Transverse colon (tissue), 4 donors: Measurements from ENCODE around the gene PROX1. TPM values are rescaled to one million over a fixed set of nuclear protein-coding genes. Genes with fewer than 3 reads are reported as not detected.

Experiments
- DNase-seq: peaks from one replicate; pipeline ENCODE4 v3.0.0-alpha.2; 2019
- H3K27ac ChIP-seq, 4 donors: fragments of 200-600 bp; sonication (generic); 2 replicates each; pipeline ENCODE4 v1.5.1; 2016 to 2018; ENCODE audit warnings: inconsistent platforms in 4 of 4
- H3K27me3 ChIP-seq: fragments of 200-600 bp; sonication (generic); 2 replicates; pipeline ENCODE4 v1.5.1; 2017; ENCODE audit warnings: inconsistent platforms
- H3K36me3 ChIP-seq, 4 donors: fragments of 200-600 bp; sonication (generic); 2 replicates each; pipeline ENCODE4 v1.5.1; 2017 to 2019; ENCODE audit warnings: inconsistent platforms in 4 of 4
- H3K4me1 ChIP-seq, 4 donors: fragments of 200-600 bp; sonication (generic); 2 replicates each; pipeline ENCODE4 v1.5.1; 2017 to 2020; ENCODE audit warnings: inconsistent platforms in 4 of 4
- H3K4me3 ChIP-seq, 4 donors: fragments of 200-600 bp; sonication (generic); 1 replicate in 1 of 4; 2 replicates in 3 of 4; pipeline versions ENCODE4 v1.5.1 to v1.6.1; 2017 to 2019; ENCODE audit warnings: inconsistent platforms in 4 of 4
- H3K9me3 ChIP-seq, 2 donors: fragments of 200-600 bp; sonication (generic); 2 replicates each; pipeline ENCODE4 v1.5.1; 2017 to 2019; ENCODE audit warnings: inconsistent platforms in 2 of 2
- EP300 ChIP-seq: sonication (generic); formaldehyde crosslinking; IDR thresholded peaks from one replicate; pipeline ENCODE4 v1.6.1; 2017; ENCODE audit warnings: antibody characterized with exemption, low read depth
- POLR2A ChIP-seq: fragments of 450-650 bp; IDR thresholded peaks from one replicate; pipeline ENCODE4 v1.6.1; 2016; ENCODE audit warnings: antibody characterized with exemption, mild to moderate bottlenecking, moderate library complexity
- POLR2AphosphoS5 ChIP-seq, 3 donors: sonication (generic); formaldehyde crosslinking; IDR thresholded peaks; one replicate each; pipeline ENCODE4 v1.6.1; 2016; ENCODE audit warnings: antibody characterized with exemption in 3 of 3
- WGBS, 2 donors: methylation state at CpG; one replicate each; pipeline ENCODE4 v1.1.5; 2018; ENCODE audit warnings: low coverage in 1 of 2; 5-methylcytosine and 5-hydroxymethylcytosine counted together
- in situ Hi-C, 4 donors: fragments of 200-750 bp; cut with MboI; loops; one replicate each; pipeline versions ENCODE4 v1.15.0 to v1.15.1; 2017; ENCODE audit warnings: low sequenced_read_pairs in 3 of 4, low pct_ligation_motif_present in 1 of 4, low pct_unique_long_range_greater_than_20kb in 1 of 4
- intact Hi-C: fragments of 100-400 bp; cut with DNase I; formaldehyde crosslinking; loops from one replicate; pipeline ENCODE4 v1.15.1; 2023; ENCODE audit warnings: low total_unique reads
- total RNA-seq, 4 donors: library from RNA; depleted of rRNA; stranded (reverse); fragments of >200 nt; gene quantifications; one replicate each; pipeline ENCODE4 v1.1.0, GENCODE V29; 2016
- TF ChIP-seq, protein P1 (sequence below), 5 experiments: fragments of 200-600 bp in 3 of 5; fragments of 450-650 bp in 2 of 5; sonication (generic) in 3 of 5; IDR thresholded peaks; 1 replicate in 2 of 5; 2 replicates in 3 of 5; pipeline ENCODE4 v1.5.1; 2016 to 2017; ENCODE audit warnings: antibody characterized with exemption in 5 of 5, inconsistent platforms in 3 of 5, mild to moderate bottlenecking in 2 of 5, moderate library complexity in 1 of 5

The PROX1 gene
- total RNA-seq, 4 donors from 2014 or later = 3.4 to 16.1 (median 8.0) TPM

DNA sequence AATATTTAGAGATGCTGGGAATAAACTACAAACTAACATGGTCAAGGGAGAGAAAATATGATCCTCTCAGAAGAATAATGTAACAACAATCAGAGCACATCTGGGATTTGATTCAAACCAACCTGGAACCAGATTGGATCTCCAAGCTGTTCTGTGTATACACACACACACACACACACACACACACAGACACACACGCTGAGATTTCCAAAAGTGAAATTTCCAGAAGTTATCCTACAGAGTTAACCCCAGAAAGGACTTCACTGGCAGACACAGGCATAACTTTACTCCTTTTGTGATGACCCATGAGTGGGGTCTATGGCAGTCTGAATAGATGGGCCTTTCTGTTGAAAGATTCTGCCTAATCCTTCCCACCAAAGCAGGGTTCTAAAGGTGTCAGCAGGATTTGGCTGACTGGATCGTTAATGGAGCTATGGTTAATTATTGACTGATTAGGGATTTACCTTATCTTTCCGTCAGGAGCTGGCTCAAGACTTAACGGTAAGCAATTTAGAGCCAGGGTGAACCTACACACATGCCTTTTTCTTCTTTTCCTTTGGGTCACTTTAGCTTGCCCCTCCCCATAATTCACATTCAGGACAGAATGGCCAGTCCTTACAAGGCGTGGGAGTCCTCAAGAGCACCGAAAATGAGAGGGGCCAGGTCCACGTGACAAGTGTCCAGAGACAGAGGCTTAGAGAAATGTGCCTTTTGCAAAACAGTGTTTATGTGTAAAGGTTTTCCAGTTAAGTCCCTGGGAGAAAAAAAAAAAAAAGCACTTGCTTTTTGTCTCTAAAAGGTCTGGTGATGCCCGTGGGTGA is 10.9 kb upstream of the PROX1 start:
- no peak for DNase-seq
- H3K27me3 ChIP-seq = peaks cover 48% of the 10 kb centered on the region

DNA sequence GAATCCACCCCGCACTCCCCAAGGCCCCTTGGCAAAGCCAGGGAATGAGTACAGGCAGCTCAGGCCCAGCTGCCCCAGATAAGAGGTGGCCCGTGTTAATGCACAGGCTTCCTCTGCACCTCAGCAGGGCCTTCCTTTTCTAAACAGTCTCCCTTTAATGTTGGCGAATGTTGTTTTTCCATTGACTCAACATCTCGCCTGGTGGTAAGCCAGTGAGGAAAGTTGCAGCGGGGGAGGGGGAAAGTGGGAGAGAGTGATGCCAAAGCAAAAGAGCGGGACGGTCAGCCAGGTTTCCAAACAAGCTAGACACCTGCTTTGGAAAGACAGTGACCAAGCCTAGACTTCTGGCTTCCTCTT is 10.3 kb upstream of the PROX1 start:
- H3K9me3 ChIP-seq = no peaks in the 10 kb centered on the region
- 58% methylated on average over 7 of the region's 7 CpGs; no CpG with 5 or more reads in 1 of the 2 donors for WGBS, 2 donors
- no peak overlapping the region for H3K27ac ChIP-seq
- no peak for DNase-seq
- in situ Hi-C loops = no loop called here
- peaks cover under 1 to 2% (median under 1%) of the 10 kb centered on the region in 4 donors for H3K4me1 ChIP-seq
- H3K27me3 ChIP-seq = peaks cover 54% of the 10 kb centered on the region
- TF ChIP-seq POLR2AphosphoS5 (IDR thresholded peaks at IDR 0.05) (no peak), POLR2A (no peak), EP300 (no peak)
- TF ChIP-seq, protein P1, sequence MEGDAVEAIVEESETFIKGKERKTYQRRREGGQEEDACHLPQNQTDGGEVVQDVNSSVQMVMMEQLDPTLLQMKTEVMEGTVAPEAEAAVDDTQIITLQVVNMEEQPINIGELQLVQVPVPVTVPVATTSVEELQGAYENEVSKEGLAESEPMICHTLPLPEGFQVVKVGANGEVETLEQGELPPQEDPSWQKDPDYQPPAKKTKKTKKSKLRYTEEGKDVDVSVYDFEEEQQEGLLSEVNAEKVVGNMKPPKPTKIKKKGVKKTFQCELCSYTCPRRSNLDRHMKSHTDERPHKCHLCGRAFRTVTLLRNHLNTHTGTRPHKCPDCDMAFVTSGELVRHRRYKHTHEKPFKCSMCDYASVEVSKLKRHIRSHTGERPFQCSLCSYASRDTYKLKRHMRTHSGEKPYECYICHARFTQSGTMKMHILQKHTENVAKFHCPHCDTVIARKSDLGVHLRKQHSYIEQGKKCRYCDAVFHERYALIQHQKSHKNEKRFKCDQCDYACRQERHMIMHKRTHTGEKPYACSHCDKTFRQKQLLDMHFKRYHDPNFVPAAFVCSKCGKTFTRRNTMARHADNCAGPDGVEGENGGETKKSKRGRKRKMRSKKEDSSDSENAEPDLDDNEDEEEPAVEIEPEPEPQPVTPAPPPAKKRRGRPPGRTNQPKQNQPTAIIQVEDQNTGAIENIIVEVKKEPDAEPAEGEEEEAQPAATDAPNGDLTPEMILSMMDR (IDR thresholded peaks at IDR 0.05) = no peak
- intact Hi-C loops = no loop called here
- no peak overlapping the region for H3K4me3 ChIP-seq
- no peaks in the 10 kb centered on the region for H3K36me3 ChIP-seq

More for the DNA sequence above, 10.9 kb upstream of the PROX1 start:
- no peak overlapping the region for H3K27ac ChIP-seq
- in situ Hi-C loops = no loop called here
- intact Hi-C loops = no loop called here
- no peak overlapping the region for H3K4me3 ChIP-seq
- H3K4me1 ChIP-seq = no peaks in the 10 kb centered on the region
- TF ChIP-seq POLR2AphosphoS5 (IDR thresholded peaks at IDR 0.05) = no peak
- TF ChIP-seq POLR2A = no peak
- TF ChIP-seq, protein P1 (IDR thresholded peaks at IDR 0.05) = no peak
- no peak for TF ChIP-seq EP300
- 22 to 30% methylated on average over 1 to 8 of the region's 8 CpGs for WGBS, 2 donors
- H3K36me3 ChIP-seq = no peaks in the 10 kb centered on the region
- no peaks in the 10 kb centered on the region for H3K9me3 ChIP-seq

DNA sequence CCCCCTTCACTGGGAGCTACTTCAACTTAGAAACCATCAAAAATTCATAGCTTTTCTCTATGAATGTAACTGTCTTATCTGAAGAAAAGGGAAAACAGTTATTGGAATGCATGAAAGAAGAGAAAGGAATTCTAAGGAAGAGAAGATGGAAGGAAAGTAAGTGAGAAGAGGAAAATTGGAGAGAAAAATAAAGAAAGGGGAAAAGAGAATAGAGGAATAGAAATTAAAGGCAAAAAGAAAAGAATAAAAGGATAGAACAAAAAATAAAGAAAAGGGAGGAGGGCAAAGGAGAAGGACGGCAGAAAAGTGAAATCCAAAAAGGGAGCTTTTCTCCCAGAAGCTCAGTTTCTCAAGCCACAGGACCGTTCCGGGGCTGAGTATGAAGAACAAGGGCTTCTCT is 9.9 kb upstream of the PROX1 start:
- intact Hi-C loops = no loop called here
- 47 to 54% methylated on average over 3 of the region's 3 CpGs for WGBS, 2 donors
- peaks cover 58% of the 10 kb centered on the region for H3K27me3 ChIP-seq
- no peaks in the 10 kb centered on the region for H3K36me3 ChIP-seq
- H3K27ac ChIP-seq = no peak overlapping the region
- in situ Hi-C loops = no loop called here
- no peak for DNase-seq
- H3K9me3 ChIP-seq = no peaks in the 10 kb centered on the region
- no peak overlapping the region for H3K4me3 ChIP-seq
- TF ChIP-seq POLR2AphosphoS5 (IDR thresholded peaks at IDR 0.05) = no peak
- TF ChIP-seq, protein P1 (IDR thresholded peaks at IDR 0.05) = no peak
- no peak for TF ChIP-seq EP300
- TF ChIP-seq POLR2A = no peak
- H3K4me1 ChIP-seq = peaks cover 5 to 6% (median 5%) of the 10 kb centered on the region in 4 donors

DNA sequence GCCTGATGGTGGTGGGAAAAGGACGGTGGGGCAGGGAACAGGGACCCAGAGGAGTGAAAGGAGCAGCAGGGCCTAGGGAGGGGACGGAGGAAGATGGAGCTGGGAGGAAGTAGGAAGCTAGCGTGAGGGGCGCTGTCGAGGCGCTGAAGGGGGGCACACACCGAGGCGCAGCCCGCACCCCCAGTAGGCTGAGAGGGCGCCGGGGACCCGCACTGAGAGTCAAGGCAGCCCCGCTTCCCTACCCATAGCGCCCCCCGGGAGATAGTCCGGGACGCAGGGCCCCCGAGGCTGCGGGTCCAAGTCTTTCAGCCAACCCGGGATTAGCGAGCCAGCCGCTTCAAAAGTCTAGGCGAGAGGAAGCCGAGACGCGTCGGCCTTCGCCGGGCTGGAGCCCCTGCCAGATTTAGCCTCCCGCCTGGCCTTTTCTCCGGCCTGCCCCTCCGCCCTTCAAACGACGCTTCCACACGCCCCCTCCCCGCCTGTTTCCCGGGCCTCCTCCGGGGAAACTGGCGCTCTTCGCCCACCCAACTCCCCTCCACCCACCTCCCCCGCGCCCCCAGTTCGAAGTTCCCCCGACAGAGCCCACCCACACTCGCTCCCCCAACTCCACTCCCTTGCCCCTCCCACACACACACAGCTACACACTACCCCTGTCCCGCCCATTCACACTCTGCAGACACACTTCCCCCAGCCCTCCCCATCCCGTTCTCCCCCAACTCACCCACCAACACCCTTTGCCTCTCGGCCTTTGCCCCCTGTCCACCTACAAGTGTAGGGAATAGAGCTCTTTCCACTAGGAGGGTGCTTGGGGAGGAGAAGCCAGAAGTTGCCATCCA is 7.8 kb upstream of the PROX1 start:
- Histone ChIP-seq H3K9me3 (no peaks in the 10 kb centered on the region), H3K4me1 (peaks cover 7 to 13% (median 10%) of the 10 kb centered on the region in 4 donors), H3K27ac (no peak overlapping the region), H3K27me3 (peaks cover 79% of the 10 kb centered on the region), H3K4me3 (no peak overlapping the region), H3K36me3 (no peaks in the 10 kb centered on the region)
- no peak for TF ChIP-seq POLR2AphosphoS5 (IDR thresholded peaks at IDR 0.05)
- TF ChIP-seq EP300 = no peak
- TF ChIP-seq, protein P1 (IDR thresholded peaks at IDR 0.05) = no peak
- no peak for TF ChIP-seq POLR2A
- in situ Hi-C loops = no loop called here
- intact Hi-C loops = no loop called here
- DNase-seq = no peak
- 49 to 51% methylated on average over 11 to 45 of the region's 48 CpGs for WGBS, 2 donors
